MCF 10A (cell line): ENCODE measurements around the gene PLA2G4F. TPM values are rescaled to one million over a fixed set of nuclear protein-coding genes. Genes with fewer than 3 reads are reported as not detected.

Experiments
- BruUV-seq: library from RNA; stranded (reverse); fragments of 400-500 nt; replicated peaks from 2 replicates; lab custom pipeline; 2021; lab: Mats Ljungman, UMichigan
- CTCF ChIA-PET: fragments of 300-600 bp; sonication (Branson Sonifier 250); formaldehyde crosslinking; extraction: SDS; loops from one replicate; lab custom pipeline; 2021; ENCODE audit warnings: antibody characterized with exemption, inconsistent platforms; lab: Yijun Ruan, JAX
- POLR2A ChIA-PET: fragments of 300-600, 350-650 bp; sonication (Branson Sonifier 250); formaldehyde crosslinking; extraction: SDS; loops from one replicate; lab custom pipeline; 2020; ENCODE audit warnings: antibody characterized with exemption, inconsistent platforms; lab: Yijun Ruan, JAX
- DNase-seq: peaks from one replicate; pipeline ENCODE4 v3.0.0-alpha.2; 2018; ENCODE audit not compliant: unreplicated experiment
- H3K27ac Mint-ChIP-seq: one replicate; pipeline ENCODE4 v1.8.0; 2022; ENCODE audit warnings: mild to moderate bottlenecking, low read depth, mixed read lengths; ENCODE audit not compliant: unreplicated experiment
- H3K27me3 Mint-ChIP-seq: one replicate; pipeline ENCODE4 v1.8.0; 2022; ENCODE audit warnings: mixed read lengths; ENCODE audit not compliant: insufficient read depth, unreplicated experiment
- H3K36me3 Mint-ChIP-seq: one replicate; pipeline ENCODE4 v1.8.0; 2022; ENCODE audit warnings: mild to moderate bottlenecking, moderate library complexity, mixed read lengths; ENCODE audit not compliant: insufficient read depth, unreplicated experiment
- H3K4me1 Mint-ChIP-seq: one replicate; pipeline ENCODE4 v1.8.0; 2022; ENCODE audit warnings: mixed read lengths; ENCODE audit not compliant: insufficient read depth, unreplicated experiment
- H3K4me3 Mint-ChIP-seq: one replicate; pipeline ENCODE4 v1.8.0; 2022; ENCODE audit warnings: mild to moderate bottlenecking, moderate library complexity, mixed read lengths; ENCODE audit not compliant: unreplicated experiment
- H3K9me3 Mint-ChIP-seq: one replicate; pipeline ENCODE4 v1.8.0; 2022; ENCODE audit warnings: mixed read lengths; ENCODE audit not compliant: unreplicated experiment
- CTCF ChIP-seq: fragments of 200-600 bp; IDR thresholded peaks from one replicate; pipeline ENCODE4 v1.8.0; 2022; ENCODE audit warnings: antibody characterized with exemption, mild to moderate bottlenecking; ENCODE audit not compliant: unreplicated experiment
- intact Hi-C: fragments of 100-400 bp; cut with micrococcal nuclease; formaldehyde crosslinking; loops from 2 replicates; pipeline ENCODE4 v1.14.1; 2022
- total RNA-seq: library from RNA; stranded (reverse); gene quantifications from 2 replicates; pipeline ENCODE4 v1.2.3, GENCODE V29; 2022

The PLA2G4F gene
- total RNA-seq, 1 experiment from 2014 or later: 0.30 TPM

DNA sequence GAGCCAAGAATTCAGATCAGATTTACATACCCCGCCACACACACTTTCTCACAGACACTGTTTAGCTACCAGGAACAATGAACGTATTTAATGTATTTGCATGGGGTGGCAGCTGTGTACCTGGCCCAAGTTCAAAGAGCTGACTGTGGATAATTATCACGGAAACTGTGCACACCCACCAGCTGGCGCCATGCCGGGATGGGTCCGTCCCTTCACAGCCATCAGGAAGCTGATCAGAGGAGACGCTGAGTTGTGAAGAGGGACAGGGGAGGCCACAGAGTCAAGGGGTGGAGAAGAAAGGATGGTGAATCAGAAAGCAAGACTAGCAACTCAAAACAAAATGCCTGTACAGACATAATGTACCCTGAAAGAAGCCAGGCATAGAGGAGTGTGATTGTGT lies 49.0 kb downstream of the PLA2G4F start:
- no peak overlapping the region for H3K27ac Mint-ChIP-seq
- H3K4me3 Mint-ChIP-seq: no peak overlapping the region
- H3K36me3 Mint-ChIP-seq: no peaks in the 10 kb centered on the region
- H3K9me3 Mint-ChIP-seq: peaks cover 11% of the 10 kb centered on the region
- no peak for TF ChIP-seq CTCF
- peaks cover 4% of the 10 kb centered on the region for H3K4me1 Mint-ChIP-seq
- ChIA-PET CTCF (interaction anchor here (0.5 to 1.2 kb wide), 5 partner anchors 12 to 809 kb away, joined by 3 to 4 read pairs (median 3); partner anchors contain the start of gene PLA2G4F), POLR2A (interaction anchor here (0.8 to 2.9 kb wide), 3 partner anchors 10 to 15 kb away, joined by 3 to 9 read pairs (median 3); no protein-coding TSS in a partner anchor)
- intact Hi-C loops: no loop called here
- DNase-seq: no peak
- peaks cover 11% of the 10 kb centered on the region for H3K27me3 Mint-ChIP-seq
- no TSS peak for BruUV-seq

DNA sequence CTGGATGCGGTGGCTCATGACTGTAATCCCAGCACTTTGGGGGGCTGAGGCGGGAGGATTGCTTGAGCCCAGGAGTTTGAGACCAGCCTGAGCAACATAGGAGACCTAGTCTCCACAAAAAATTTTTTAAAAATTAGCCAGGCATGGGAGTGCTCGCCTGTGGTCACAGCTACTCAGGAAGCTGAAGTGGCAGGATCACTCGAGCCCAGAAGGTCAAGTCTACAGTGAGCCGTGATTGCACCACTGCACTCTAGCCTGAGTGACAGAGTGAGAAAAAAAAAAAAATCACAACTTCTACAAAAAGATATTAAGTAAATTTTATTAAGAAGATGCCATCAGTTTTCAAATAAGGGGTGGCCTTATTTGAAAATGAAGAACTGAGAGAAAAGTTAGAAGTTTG lies 50.1 kb downstream of the PLA2G4F start:
- BruUV-seq: no TSS peak
- no peak for DNase-seq
- TF ChIP-seq CTCF: no peak
- no peak overlapping the region for H3K27ac Mint-ChIP-seq
- H3K36me3 Mint-ChIP-seq: no peaks in the 10 kb centered on the region
- H3K27me3 Mint-ChIP-seq: peaks cover 11% of the 10 kb centered on the region
- CTCF ChIA-PET: interaction anchor here (0.7 to 1.2 kb wide), 3 partner anchors 13 to 50 kb away, joined by 3 to 4 read pairs (median 4); no protein-coding TSS in a partner anchor
- intact Hi-C loops: no loop called here
- H3K4me3 Mint-ChIP-seq: no peak overlapping the region
- H3K9me3 Mint-ChIP-seq: peaks cover 11% of the 10 kb centered on the region
- peaks cover 6% of the 10 kb centered on the region for H3K4me1 Mint-ChIP-seq
- POLR2A ChIA-PET: interaction anchor here (0.7 to 2.9 kb wide), 4 partner anchors 15 to 50 kb away, joined by 3 to 9 read pairs (median 3); partner anchors contain the start of gene PLA2G4F

DNA sequence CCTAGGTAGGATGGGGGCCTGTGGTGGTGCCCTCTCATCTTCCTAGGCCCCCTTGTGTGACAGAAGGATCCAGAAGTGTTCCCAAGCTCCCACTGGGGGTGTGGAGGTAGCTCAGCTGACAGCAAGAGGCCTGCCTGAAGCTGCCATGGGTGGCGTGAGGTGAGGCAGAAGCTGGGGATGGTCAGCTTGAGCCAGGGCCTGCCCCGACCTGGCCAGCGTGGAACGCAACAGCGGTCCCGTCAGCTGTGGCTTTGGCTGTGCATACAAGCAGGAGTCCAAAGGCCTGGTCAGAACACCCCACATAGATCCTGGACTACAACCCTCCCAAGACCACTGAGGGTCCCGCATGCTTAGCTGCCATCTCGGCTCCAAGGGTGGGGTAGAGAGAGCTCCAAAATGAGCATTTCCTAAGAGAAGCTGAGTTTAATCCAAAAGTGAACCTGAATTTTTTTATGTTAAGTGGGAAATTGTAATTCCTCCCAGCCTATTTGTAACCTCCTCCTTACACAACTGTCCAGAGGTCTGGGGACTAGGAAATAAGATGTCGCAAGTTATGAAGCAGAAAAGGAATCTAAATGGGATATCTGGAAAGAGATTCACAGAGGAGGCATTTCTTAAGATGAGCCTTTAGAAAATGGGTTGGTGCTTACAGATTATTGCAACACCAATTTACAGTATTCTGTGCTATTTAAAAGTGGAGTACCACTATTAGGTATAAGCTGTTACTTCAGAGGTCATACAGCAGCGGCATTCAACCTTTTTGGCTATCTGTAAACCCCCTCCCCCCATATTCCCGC lies 52.1 kb downstream of the PLA2G4F start:
- ChIA-PET CTCF (interaction anchor here (0.7 kb wide), 3 partner anchors 20 to 31 kb away, joined by 3 to 5 read pairs (median 4); no protein-coding TSS in a partner anchor), POLR2A (interaction anchor here (0.6 to 1.5 kb wide), 2 partner anchors 10 to 11 kb away, joined by 3 read pairs; partner anchors contain the start of gene PLA2G4D)
- Mint-ChIP-seq H3K27me3 (peaks cover 11% of the 10 kb centered on the region), H3K27ac (no peak overlapping the region), H3K4me3 (no peak overlapping the region), H3K36me3 (no peaks in the 10 kb centered on the region), H3K4me1 (peaks cover 6% of the 10 kb centered on the region), H3K9me3 (peaks cover 11% of the 10 kb centered on the region)
- no peak for TF ChIP-seq CTCF
- DNase-seq: peak; percentile 49
- no TSS peak for BruUV-seq
- intact Hi-C loops: no loop called here

DNA sequence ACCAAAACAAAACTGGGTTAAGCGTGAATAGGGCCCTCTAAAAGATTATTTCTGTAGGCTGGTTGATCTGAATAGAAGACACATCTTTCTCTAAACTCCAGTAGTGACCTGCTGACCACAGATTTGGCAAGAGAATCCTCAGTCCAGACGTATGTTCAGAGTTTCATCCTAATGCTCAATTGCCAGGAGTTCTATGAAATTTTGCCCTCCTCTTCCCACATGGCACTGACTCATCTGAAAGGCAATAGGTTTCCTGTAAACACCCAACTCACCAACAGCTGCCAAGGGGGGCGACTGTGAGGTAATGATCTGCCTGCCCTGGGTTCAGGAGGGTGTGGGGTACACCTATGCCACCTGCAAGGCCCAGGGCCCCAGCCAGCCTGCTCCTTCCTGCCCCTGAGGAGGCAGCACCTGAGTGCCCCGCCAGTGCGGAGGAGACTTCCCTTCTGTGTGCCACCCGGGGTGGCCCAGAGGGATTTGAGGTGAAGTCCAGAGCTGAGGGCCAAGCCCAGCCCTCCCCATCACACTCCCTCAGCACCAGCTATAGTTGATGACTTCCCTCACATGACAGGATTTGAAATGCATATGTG lies 53.7 kb downstream of the PLA2G4F start:
- ChIA-PET CTCF (no interaction called here), POLR2A (no interaction called here)
- intact Hi-C loops: no loop called here
- no TSS peak for BruUV-seq
- H3K36me3 Mint-ChIP-seq: no peaks in the 10 kb centered on the region
- H3K4me3 Mint-ChIP-seq: no peak overlapping the region
- DNase-seq: peak; percentile 74
- peaks cover 4% of the 10 kb centered on the region for H3K27me3 Mint-ChIP-seq
- no peak for TF ChIP-seq CTCF
- H3K4me1 Mint-ChIP-seq: peaks cover 6% of the 10 kb centered on the region
- no peaks in the 10 kb centered on the region for H3K9me3 Mint-ChIP-seq
- H3K27ac Mint-ChIP-seq: no peak overlapping the region
